Measurements from ENCODE around the gene PINLYP. TPM values are rescaled to one million over a fixed set of nuclear protein-coding genes. Genes with fewer than 3 reads are reported as not detected.

The PINLYP gene
- total RNA-seq, 1 experiment from 2014 or later: 11.9 TPM

DNA sequence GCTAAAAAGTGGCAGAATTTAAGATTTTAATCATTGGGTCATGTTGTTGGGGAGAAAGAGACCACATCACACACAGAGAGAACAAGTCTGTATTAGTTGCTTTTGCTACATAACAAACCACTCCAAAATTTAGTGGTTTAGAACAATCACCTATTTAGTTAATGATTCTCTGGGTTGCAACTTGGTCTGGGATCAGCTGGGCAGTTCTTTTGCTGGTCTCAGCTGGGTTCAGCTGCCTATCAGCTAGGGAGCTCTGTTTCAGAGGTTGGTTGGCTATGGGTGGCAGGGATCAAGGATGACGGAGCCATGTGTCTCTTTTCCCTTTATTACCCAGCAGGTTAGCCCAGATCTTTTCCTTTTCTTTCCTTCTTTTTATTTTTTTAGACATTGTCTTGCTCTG lies 8.9 kb downstream of the PINLYP start:
- no peak overlapping the region for H2BK5ac ChIP-seq (ENCODE audit: insufficient read length, low read length)
- no peak overlapping the region for H2BK120ac ChIP-seq (ENCODE audit: low read depth, low read length, poor library complexity, severe bottlenecking)
- no peak overlapping the region for H3K56ac ChIP-seq (ENCODE audit: insufficient read length, low read depth, low read length)
- no peak overlapping the region for H3K18ac ChIP-seq (ENCODE audit: insufficient read length, low read depth, low read length)
- H3K79me2 ChIP-seq (ENCODE audit: insufficient read depth, low read length): no peaks in the 10 kb centered on the region
- no peak overlapping the region for H2AFZ ChIP-seq (ENCODE audit: low read length)
- Mint-ChIP-seq H3K4me1 (peaks cover 14 to 16% of the 10 kb centered on the region in 2 experiments), H3K4me3 (no peak overlapping the region), H3K27me3 (ENCODE audit: low read depth) (no peaks in the 10 kb centered on the region), H3K27ac (0 out of 7 replicates have a peak overlapping the region, but pooled peaks of 1 of the 3 experiments have one; percentile 35), H3K36me3 (ENCODE audit: insufficient read depth in 1 of 3, low read depth in 3 of 3) (peaks cover 2 to 22% (median 16%) of the 10 kb centered on the region in 3 experiments; a peak in 4 of 7 replicates), H3K9me3 (no peaks in the 10 kb centered on the region)
- H4K5ac ChIP-seq (ENCODE audit: insufficient read length, low read depth, low read length): no peak overlapping the region
- no peak overlapping the region for H3K23ac ChIP-seq (ENCODE audit: insufficient read length, low read depth, low read length)
- H3K9me3 ChIP-seq (ENCODE audit: control insufficient read depth, low read depth, low read length): no peaks in the 10 kb centered on the region
- TF ChIP-seq, protein P1, sequence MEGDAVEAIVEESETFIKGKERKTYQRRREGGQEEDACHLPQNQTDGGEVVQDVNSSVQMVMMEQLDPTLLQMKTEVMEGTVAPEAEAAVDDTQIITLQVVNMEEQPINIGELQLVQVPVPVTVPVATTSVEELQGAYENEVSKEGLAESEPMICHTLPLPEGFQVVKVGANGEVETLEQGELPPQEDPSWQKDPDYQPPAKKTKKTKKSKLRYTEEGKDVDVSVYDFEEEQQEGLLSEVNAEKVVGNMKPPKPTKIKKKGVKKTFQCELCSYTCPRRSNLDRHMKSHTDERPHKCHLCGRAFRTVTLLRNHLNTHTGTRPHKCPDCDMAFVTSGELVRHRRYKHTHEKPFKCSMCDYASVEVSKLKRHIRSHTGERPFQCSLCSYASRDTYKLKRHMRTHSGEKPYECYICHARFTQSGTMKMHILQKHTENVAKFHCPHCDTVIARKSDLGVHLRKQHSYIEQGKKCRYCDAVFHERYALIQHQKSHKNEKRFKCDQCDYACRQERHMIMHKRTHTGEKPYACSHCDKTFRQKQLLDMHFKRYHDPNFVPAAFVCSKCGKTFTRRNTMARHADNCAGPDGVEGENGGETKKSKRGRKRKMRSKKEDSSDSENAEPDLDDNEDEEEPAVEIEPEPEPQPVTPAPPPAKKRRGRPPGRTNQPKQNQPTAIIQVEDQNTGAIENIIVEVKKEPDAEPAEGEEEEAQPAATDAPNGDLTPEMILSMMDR (conservative IDR thresholded peaks at IDR 0.05): no peak
- H3K4me2 ChIP-seq (ENCODE audit: insufficient read depth, insufficient read length, low read length): no peak overlapping the region
- H2BK12ac ChIP-seq (ENCODE audit: insufficient read length, low read depth, low read length): no peak overlapping the region
- H4K8ac ChIP-seq (replicated peaks; ENCODE audit: insufficient read length, low read depth, low read length): no peak overlapping the region
- peaks cover 5% of the 10 kb centered on the region for H3K23me2 ChIP-seq (ENCODE audit: insufficient read length, low read depth, low read length, poor library complexity, severe bottlenecking)
- no peaks in the 10 kb centered on the region for H3K4me1 ChIP-seq (ENCODE audit: insufficient read depth, low read length)
- no peak overlapping the region for H2BK20ac ChIP-seq (ENCODE audit: low read depth, low read length, poor library complexity, severe bottlenecking)
- no peak overlapping the region for H2AK5ac ChIP-seq (ENCODE audit: insufficient read length, low read length)
- DNase-seq: no peak
- no peak overlapping the region for H4K91ac ChIP-seq (ENCODE audit: insufficient read length, low read depth, low read length)
- H3K79me1 ChIP-seq (ENCODE audit: insufficient read depth, low read depth, low read length, poor library complexity, severe bottlenecking): no peaks in the 10 kb centered on the region
- no peak overlapping the region for H3K27ac ChIP-seq (ENCODE audit: insufficient read length, low read depth, low read length)
- H3K4ac ChIP-seq (ENCODE audit: low read depth, low read length): no peak overlapping the region
- H3K14ac ChIP-seq (ENCODE audit: insufficient read depth, low read length): no peak overlapping the region
- no CpG with 5 or more reads among the region's 1 CpG for WGBS (ENCODE audit: extremely low coverage, insufficient read length, low lambda C conversion rate)
- H4K20me1 ChIP-seq (ENCODE audit: control insufficient read depth, insufficient read depth, insufficient read length): no peaks in the 10 kb centered on the region
- no peak overlapping the region for H3K9ac ChIP-seq (ENCODE audit: extremely low read depth, insufficient read length, low read length)
- H3T11ph ChIP-seq (ENCODE audit: low read length): no peak overlapping the region
- no peaks in the 10 kb centered on the region for H3K27me3 ChIP-seq (ENCODE audit: insufficient read depth, low read length)
- no peak overlapping the region for H2BK15ac ChIP-seq (ENCODE audit: low read depth, low read length)

Measured in H9 (cell line).